ENCODE data around the gene MFAP4. TPM values are rescaled to one million over a fixed set of nuclear protein-coding genes. Genes with fewer than 3 reads are reported as not detected.

MFAP4 gene
- total RNA-seq, 1 experiment from 2014 or later = 0.52 TPM

GRCh38 chr17:19343671-19344151 lies 43.3 kb downstream of the MFAP4 start:
- peaks cover 26 to 33% of the 10 kb centered on the region in 2 experiments for H3K4me1 ChIP-seq (ENCODE audit: control insufficient read depth in 1 of 2, insufficient read depth in 2 of 2, low read length in 2 of 2)
- H3K4me3 ChIP-seq (replicated peaks in 1 of 2; ENCODE audit: low read depth in 1 of 2, low read length in 2 of 2) = no peak overlapping the region
- ChIA-PET CTCF (no interaction called here), POLR2A (no interaction called here), RAD21 (ENCODE audit: low non-redundant PET in 1 of 2, low total read pairs in 2 of 2, uncharacterized antibody in 2 of 2, unreplicated experiment in 2 of 2) (interaction anchor here in 1 of 2 experiments (0.6 kb wide), 1 partner anchor 11 kb away, joined by 3 read pairs; no protein-coding TSS in a partner anchor)
- no peak overlapping the region for H2AFZ ChIP-seq (ENCODE audit: low read depth, low read length, poor library complexity, severe bottlenecking)
- no peaks in the 10 kb centered on the region for H3K9me3 ChIP-seq (ENCODE audit: control insufficient read depth in 1 of 2, insufficient read depth in 1 of 2, low read depth in 1 of 2, low read length in 2 of 2)
- H3K27me3 ChIP-seq (ENCODE audit: insufficient read depth, low read length) = no peaks in the 10 kb centered on the region
- no peaks in the 10 kb centered on the region for H4K20me1 ChIP-seq (ENCODE audit: insufficient read depth)
- no peak overlapping the region for H3K27ac ChIP-seq (ENCODE audit: low read depth, low read length)
- BruUV-seq (replicated peaks) = no TSS peak
- DNase-seq (ENCODE audit: low read depth, low spot score) = no peak
- ATAC-seq = no peak
- H3K9me2 ChIP-seq (ENCODE audit: insufficient read depth) = no peaks in the 10 kb centered on the region
- TF ChIP-seq ELF1 (IDR thresholded peaks at IDR 0.05; ENCODE audit: borderline replicate concordance, low read depth) (no peak), CTCF (IDR thresholded peaks at IDR 0.05 in 2 of 3, conservative IDR thresholded peaks at IDR 0.05 in 1 of 3; ENCODE audit: borderline replicate concordance in 1 of 3, insufficient read depth in 1 of 3, low read depth in 2 of 3, low read length in 2 of 3) (no peak; a peak in 1 of 6 replicates), MAX (IDR thresholded peaks at IDR 0.05) (no peak), RAD21 (IDR thresholded peaks at IDR 0.05; ENCODE audit: low read depth) (no peak), ZFX (IDR thresholded peaks at IDR 0.05) (no peak), ZBTB33 (IDR thresholded peaks at IDR 0.05; ENCODE audit: extremely low read depth, insufficient replicate concordance, low read length) (no peak), TCF7L2 (IDR thresholded peaks at IDR 0.05; ENCODE audit: borderline replicate concordance, extremely low read depth, insufficient read depth, insufficient read length) (no peak), POLR2A (IDR thresholded peaks at IDR 0.05; ENCODE audit: borderline replicate concordance, extremely low read depth, insufficient read depth, insufficient read length) (no peak), CEBPB (IDR thresholded peaks at IDR 0.05; ENCODE audit: low read depth) (no peak), FOSL1 (IDR thresholded peaks at IDR 0.05; ENCODE audit: low read depth) (no peak), REST (IDR thresholded peaks at IDR 0.05; ENCODE audit: low read depth) (no peak), YY1 (IDR thresholded peaks at IDR 0.05; ENCODE audit: extremely low read depth, insufficient replicate concordance, low read depth, low read length) (no peak), EZH2phosphoT487 (IDR thresholded peaks at IDR 0.05; ENCODE audit: borderline replicate concordance) (no peak)
- intact Hi-C loops (cut with micrococcal nuclease) = no loop called here
- no peaks in the 10 kb centered on the region for H3K79me2 ChIP-seq (ENCODE audit: insufficient read depth, low read length)
- H3K9ac ChIP-seq (ENCODE audit: low read length) = no peak overlapping the region
- no peak overlapping the region for H3K4me2 ChIP-seq (ENCODE audit: low read length)
- H3K36me3 ChIP-seq (ENCODE audit: control insufficient read depth in 1 of 2, insufficient read depth in 2 of 2, low read length in 2 of 2) = peaks cover 0 to under 1% of the 10 kb centered on the region in 2 experiments; a peak in 1 of 4 replicates
